ENCODE results near the gene RAB42.

DNA sequence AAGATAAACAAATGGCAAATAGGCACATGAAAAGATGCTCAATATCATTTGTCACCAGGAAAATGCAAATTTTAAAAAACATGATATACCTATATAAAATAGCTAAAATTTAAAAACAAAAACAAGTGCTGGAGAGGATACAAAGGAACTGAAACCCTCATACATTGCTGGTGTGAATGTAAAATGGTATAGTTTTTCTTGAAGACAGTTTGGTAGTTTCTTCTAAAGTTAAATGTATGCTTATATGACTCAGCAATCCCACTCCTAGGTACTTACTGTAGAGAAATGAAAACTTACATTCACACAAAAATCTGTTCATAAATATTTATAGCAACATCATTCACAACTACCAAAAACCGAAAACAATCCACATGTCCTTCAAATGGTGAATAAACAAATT lies 39.6 kb downstream of the RAB42 start:
- TF ChIP-seq, protein P1, sequence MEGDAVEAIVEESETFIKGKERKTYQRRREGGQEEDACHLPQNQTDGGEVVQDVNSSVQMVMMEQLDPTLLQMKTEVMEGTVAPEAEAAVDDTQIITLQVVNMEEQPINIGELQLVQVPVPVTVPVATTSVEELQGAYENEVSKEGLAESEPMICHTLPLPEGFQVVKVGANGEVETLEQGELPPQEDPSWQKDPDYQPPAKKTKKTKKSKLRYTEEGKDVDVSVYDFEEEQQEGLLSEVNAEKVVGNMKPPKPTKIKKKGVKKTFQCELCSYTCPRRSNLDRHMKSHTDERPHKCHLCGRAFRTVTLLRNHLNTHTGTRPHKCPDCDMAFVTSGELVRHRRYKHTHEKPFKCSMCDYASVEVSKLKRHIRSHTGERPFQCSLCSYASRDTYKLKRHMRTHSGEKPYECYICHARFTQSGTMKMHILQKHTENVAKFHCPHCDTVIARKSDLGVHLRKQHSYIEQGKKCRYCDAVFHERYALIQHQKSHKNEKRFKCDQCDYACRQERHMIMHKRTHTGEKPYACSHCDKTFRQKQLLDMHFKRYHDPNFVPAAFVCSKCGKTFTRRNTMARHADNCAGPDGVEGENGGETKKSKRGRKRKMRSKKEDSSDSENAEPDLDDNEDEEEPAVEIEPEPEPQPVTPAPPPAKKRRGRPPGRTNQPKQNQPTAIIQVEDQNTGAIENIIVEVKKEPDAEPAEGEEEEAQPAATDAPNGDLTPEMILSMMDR (IDR thresholded peaks at IDR 0.05; ENCODE audit: low read depth, low read length) = no peak
- no peak for TF ChIP-seq EZH2phosphoT487 (IDR thresholded peaks at IDR 0.05; ENCODE audit: low read depth)
